SU-DHL-6 (cell line): Measurements from ENCODE around the gene GLRA3.

Experiments used
- CTCF ChIP-seq: fragments of 200-600 bp; sonication (generic); IDR thresholded peaks from one replicate; pipeline ENCODE4 v1.5.1; 2017; ENCODE audit warnings: antibody characterized with exemption, mild to moderate bottlenecking, low read length, moderate library complexity; ENCODE audit not compliant: insufficient read depth, poor library complexity, severe bottlenecking
- EZH2phosphoT487 ChIP-seq: fragments of 200-600 bp; sonication (generic), shearing (Covaris generic); conservative IDR thresholded peaks from 2 replicates; pipeline ENCODE4 v1.6.1; 2018; ENCODE audit warnings: mild to moderate bottlenecking, antibody characterized with exemption, low read length, moderate library complexity, mixed read lengths

DNA sequence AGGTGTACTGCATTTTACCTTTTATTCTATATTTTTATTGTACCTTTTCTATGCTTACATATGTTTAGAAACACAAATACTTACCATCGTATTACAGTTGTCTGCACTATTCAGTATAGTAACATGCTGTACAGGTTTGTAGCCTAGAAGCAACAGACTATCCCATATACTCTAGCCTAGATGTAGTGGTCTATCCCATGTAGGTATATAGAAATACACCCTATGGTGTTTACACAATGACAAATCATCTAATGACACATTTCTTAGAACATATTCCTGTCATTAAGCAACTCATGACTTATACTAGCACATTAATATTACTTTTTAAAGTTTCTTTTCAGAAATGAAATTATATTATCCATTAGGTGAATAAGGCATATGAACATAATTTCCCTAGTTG, 195.6 kb downstream of the GLRA3 start:
- TF ChIP-seq CTCF (no peak), EZH2phosphoT487 (no peak)
